NOMO-1 treated with dmso at 0.1 percent for 144 hours (cell line): ENCODE data around the gene DLGAP1.
A peak's percentile ranks its signal among the peaks of the same experiment; 100 is the strongest.

Experiments used
- DNase-seq: peaks from one replicate; lab custom pipeline; 2025; ENCODE audit not compliant: unreplicated experiment; lab: John Stamatoyannopoulos, UW

The DLGAP1 gene

DNA sequence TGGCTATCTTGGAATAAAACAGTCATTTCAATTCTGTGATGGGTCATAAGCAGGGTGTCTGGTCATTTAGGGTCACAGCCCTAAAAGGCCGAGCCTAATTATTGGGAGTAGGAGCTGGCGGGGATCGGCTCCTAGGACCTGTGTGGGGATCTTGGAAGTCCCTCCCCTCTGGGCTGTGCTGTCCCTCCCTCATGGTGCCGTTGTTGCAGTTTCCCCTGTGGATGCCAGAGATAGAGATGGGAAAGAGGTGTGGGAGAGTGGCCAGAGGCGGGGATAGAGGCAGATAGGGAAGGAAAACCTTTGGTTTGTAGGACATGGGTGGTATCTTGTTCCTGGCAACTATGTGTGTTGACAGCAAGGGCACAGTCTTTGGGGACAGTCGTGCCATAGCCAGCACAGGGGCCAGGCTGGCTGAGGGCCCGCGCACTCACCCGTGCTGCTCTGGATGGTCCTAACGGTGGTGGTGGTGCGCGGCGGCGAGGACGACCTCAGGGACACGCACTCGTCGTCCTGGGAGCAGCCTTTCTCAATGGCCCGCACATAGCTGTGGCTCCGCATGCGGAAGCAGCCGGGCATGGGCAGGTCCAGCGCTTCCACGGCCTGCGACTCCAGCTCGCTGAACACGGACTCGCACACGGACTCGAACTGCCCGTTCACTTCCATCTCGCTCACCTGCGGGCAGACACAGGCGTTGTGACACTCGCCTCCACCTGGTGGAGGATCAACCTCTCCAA, 726.2 kb downstream of the DLGAP1 start:
- DNase-seq: no peak

DNA sequence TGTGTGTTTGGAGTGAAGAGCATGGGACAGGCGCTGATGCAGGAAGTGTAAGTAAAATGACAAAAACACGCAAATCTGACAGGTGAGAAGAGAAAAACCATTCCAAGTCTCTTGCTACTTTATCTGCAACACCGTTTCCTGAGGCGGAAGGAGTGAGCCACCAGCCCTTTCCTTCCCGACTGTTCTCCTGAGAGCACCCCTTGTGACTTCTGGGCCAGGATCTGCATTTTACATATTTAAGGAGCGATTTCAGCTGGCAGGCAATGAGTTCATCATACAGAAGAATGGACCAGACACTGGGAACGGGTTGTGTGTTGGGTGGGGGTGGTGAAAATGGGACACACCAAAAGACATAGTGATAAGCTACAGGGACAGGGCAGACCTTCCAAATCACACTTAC, 727.8 kb downstream of the DLGAP1 start:
- DNase-seq: no peak

DNA sequence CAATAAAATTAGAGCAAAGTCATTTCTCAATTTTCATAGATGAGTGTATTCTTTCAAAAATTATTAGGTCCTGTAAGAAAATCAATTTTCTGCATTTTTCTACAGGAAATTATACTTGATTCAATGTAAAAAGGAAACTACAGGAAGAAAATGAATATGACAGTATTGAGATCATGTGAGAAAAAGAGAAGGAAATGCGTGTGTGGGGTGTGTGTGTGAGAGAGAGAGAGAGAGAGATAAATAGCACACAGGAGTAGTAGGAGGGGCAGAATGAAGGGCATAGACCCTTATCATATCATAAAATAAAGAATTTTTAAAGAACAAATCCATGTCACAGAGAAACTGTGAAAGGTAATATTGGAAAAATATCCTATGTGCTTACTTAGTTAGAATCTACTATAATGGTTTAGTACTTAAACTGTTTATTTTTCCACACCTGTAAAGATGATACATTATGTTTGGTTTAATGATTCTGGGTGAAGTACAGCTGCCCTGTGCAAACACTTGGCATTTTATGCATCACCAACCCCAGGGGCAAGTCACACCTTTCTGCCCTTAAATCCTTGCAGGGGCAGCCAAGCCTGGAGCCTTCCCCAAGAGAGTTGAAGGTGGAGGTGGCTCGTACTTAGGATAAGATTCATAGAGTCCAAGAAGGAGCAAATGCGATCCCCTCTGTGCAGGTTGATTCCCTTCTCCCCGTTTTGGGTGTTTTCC, 728.7 kb downstream of the DLGAP1 start:
- peak; percentile 44 for DNase-seq

DNA sequence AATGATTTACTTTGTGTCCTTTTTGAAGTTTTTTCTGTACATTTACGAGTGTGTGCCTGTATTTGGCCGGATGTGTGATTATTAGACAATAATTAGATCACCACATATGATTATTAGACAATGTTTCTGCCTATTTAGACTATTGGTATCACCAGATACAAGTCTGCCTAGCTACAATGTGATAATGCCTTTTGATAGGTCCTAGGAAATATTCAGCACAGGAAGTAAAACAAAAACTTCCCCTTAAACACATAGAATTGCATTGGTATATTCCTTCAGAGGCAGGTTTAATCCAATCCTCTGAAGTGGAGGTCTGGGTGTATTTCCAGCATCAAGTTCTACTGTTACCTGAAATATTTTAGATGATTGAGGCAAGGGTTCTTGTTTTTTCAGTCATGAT, 730.0 kb downstream of the DLGAP1 start:
- no peak for DNase-seq

DNA sequence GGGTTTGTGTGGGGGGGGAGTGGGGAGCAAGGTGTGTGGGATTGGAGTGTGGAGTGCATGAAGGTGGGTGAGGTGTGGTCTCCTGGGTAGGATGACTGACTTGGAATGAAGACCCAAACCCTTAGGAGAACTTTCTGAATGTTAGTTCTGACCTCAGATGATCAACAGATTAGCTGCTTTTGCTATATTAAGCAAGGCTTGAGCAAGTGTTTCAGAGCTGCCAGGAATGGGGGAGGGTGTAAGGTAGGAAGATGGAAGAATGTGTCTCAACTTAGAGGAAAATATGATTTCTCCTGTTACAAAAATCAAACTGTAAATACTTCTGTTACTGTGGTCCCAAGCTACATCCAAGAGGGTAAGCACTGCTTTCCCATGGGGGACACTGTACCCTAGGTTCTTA, 731.6 kb downstream of the DLGAP1 start:
- DNase-seq: no peak

DNA sequence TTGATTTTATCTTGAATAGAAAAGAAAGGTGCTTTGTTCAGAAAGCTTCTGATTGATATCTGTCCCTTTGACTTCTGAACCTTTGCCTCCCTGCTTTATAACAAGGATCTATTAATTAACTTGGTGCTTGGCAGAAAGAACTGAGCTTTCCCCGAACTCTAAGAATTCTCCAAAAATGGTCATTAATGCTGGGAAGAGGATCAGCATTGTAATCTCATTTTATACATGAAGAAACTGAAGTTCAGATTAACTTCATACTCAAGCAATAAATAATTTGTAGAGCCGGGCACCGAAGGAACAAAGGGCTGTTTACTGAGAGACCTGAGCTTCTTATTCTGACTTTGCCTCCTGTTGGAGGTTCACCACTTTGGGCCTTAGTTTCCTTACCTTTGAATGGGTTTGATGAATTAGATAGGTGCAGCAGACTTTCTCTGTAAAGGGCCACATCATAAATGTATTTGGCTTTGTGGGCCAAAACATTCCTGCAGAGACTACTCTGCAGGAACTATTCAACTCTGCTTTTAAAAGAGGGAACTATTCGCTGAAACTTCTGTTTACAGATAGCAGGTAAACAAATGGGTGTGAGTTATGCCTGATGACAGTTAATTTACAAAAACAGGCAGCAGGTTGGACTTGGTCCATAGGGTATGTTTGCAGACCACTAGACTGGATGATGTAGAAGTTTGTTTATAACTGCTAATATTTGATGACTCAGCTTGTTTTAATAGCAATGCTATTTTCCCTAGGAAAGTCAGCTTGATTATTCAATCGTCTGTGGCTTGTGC, 732.3 kb downstream of the DLGAP1 start:
- no peak for DNase-seq

DNA sequence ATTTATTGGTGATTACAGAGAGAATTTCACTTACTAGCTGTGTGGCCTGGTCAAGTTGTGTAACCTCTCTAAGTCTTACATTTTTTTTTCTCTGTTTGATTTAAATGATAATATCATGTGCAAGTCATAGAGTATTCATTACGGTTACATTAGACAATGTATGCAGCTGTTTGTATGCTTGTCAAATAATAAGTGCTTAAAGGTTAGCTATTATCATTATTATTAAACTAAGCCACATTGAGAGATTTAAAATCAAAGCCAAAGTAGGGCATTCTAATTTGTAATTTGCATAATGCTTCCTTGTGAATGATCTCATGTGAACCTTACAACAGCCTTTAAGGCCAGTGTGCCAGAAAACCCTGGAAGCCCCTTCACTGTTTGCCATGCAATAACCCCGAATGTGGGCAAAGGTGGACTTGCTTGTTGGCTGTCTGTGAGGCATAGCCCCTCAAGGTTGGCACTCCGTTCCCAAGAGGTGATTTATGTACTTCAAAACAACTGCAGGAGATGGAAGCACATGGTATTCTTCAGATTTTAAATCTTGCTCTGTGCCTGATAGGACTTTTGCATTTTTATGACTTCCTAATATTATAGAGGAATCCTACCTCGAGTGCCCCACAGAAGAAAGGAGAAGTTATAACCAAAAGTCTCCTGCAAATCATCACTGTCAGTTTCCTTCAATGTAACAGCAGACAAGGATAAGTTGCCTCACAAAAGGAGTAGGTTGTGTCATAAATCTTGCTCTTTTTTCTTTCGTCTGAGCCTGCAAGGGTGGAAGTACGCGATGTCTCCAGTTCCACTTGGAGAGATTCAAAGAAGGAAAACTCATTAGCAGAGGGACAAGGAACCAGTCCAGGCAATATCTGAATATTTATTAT, 733.1 kb downstream of the DLGAP1 start:
- peak; percentile 63 for DNase-seq

DNA sequence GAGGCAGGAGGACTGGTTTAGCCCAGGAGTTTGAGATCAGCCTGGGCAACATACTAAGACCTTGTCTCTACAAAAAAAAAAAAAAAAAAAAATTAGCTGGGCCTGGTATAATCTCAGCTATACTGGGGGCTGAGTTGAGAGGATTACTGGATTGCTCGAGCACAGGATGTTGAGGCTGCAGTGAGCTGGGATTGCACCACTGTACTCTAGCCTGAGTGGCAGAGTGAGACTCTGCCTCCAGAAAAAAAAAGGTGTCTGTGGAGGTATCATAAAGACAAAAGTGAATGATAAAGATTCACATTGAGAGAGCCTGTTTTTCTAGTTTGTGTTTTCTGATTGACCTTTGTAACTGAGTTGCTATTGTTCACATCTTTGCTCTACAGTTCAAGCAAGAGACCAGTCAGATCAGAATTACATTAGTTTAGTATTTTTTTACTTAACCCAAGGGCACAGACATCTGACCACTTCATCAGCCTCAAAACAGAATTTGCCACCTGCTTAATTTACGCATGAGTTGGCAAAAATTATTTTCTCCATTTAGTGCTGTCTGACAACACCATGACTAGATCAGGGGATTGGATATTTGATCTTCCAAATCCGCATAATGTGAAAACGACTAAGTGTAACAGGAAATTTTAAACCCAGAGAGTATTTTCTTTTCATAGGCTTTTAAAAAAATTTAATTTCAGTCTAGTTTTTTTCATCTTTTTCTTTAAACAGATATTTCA, 734.1 kb downstream of the DLGAP1 start:
- DNase-seq: no peak

DNA sequence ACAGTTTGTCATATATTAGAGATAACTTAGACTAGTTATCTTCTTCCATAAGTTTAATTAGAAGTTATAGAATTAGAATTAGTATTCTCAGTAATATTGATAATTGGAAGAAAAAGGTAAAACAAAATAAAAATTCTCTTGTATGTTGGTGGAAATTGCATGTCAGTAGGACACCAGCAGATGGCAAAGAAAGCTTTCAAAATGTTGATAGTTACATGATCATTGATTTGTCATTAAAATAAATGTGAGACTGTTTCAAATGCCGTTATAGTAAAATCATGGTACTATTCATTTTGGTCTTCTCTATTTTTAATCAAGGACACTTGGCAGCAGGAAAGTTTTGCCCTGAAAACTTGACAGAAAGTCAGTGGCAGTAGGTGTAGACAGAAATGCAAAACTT, 734.9 kb downstream of the DLGAP1 start:
- no peak for DNase-seq

DNA sequence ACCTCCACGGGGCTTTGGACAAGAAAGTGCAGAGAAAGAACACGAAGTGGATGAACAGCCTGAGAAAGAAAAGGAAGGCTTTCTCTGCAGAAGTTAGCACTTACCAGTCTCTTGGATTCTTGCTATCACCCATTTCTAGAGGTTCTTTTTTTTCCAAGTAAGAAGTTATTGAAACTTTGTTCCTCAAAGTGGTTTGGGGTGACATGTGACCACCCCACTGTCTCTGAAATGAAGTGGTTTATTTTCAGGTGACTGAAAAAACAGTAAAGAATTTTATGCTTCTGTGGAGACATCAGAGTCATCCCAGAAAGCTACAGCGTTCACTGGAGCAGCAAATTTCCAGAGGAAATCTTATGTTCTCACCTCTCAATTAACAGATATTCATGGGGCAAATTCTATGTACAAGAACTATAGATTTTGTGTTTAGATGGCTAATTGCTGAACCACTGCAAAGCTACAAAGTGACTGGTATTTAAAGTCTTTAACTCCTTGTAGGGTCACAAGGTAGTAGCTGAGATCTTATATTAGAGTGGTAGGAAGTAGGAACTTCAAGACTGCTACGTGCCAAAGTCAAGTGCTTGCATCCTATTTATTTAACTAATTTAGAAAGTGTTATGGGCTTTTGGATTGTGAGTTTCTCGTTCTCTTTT, 737.6 kb downstream of the DLGAP1 start:
- DNase-seq: no peak

DNA sequence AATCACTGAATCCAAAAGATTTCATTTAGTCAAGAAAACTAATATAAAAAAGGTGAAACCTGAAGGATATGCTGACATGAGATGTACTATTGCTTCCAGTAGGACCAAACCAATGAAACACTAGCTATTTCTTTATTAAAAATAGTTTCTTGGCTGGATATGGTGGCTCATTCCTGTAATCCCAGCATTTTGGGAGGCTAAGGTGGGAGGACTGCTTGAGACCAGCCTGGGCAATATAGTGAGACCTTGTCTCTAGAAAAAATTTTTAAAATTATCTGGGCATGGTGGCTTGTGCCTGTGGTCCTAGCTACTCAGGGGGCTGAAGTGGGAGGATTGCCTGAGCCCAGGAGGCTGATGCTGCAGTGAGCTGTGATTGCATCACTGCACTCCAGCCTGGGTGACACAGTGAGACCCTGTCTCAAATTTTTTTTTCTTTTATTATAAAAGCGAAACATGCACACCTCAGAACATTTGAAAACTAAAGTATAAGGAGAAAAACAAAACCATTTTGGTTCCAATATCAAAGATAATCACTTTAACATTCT, 738.9 kb downstream of the DLGAP1 start:
- DNase-seq: no peak

DNA sequence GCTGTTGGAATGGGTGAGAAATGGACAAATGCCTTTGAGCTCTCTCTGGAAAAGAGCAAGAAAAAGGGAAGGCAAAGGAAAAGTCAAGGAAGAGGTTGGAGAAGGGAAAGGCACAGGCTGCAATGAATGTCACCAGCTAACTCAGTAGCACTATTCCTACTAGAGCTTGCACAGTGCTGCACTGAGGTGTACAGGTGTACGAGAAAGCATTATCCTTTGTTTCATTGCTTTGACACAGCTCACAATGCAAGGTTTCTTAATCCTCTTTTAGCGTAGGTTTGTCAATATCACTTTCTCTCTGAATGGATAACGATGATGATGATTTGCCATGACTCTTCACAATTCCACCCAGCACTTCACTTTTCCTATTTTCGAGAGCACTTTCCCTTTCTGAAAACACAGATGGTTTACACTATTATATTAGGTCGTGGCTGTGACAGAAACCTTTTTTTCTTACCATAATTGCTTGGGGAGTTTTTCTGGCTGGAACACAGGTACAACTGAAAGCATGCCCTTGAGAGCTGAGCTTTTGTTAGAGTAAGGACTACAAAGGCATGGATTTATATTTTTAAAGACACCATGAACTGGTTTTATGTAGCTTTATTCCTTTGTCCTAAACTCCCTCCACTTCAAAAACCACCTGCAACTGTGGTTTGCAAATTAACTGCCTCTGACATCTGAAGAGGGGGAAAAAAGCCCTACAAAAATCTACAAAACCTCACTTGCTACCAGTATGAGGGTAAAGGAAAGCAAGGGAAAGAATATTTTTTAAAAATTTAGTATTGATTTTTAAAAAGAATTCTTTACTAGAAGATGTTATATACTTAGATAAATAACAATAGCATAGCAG, 739.7 kb downstream of the DLGAP1 start:
- DNase-seq: no peak

DNA sequence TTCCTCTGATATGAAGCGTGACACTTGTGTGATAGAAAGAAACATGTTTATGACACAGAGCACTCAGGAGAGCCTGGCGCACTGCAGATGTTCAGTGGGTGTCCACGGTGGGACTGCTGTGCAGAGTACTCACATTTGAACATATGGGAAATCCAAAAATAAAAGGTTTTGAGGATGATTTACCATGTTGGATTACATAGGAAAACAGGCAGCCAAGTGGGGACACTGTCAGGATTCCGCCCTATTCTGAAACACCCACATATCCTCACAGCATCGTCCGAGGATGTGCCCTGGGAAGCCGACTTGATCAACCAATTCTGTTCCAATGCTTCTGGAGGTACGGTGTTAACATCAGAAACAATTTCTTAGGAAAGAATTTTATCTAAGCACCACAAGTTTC, 741.4 kb downstream of the DLGAP1 start:
- DNase-seq: no peak

DNA sequence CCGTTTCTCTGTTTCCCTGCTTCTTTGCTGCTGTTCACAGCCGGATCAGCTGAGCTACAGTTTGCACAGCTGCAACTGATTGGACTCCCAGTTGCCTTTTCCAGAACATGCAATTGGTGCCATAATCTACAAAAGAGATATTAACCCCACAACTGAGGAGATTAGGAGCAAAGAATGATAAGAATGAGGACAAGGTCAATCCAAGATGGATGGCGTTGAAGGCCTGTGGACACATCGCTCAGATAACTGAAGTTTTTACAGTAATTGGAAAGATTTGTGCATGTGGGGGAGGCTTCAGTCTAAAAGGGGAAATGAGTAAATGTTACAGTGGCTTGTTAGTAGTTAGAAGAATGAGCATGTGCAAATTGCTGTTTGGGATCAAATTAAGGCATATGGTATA, 741.9 kb downstream of the DLGAP1 start:
- peak; percentile 61 for DNase-seq

DNA sequence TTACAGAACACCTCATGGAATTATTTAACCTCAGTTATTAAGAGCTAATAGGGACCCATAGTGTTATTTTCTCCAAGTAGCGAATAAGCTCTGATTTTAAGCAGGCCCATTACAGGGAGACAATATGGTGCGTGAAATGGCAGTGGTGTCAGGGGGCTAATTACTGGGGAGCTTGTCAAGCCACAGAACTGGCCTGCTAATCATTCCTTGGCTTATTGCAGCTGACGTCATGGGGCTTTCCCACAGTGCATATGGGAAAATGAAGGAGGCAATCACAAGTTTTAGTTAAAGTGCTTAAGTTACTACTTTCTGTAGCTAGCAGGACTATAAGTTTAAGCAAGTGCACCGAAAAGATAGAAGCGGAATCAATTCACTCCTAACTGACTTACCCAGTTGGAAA, 742.6 kb downstream of the DLGAP1 start:
- DNase-seq: no peak

DNA sequence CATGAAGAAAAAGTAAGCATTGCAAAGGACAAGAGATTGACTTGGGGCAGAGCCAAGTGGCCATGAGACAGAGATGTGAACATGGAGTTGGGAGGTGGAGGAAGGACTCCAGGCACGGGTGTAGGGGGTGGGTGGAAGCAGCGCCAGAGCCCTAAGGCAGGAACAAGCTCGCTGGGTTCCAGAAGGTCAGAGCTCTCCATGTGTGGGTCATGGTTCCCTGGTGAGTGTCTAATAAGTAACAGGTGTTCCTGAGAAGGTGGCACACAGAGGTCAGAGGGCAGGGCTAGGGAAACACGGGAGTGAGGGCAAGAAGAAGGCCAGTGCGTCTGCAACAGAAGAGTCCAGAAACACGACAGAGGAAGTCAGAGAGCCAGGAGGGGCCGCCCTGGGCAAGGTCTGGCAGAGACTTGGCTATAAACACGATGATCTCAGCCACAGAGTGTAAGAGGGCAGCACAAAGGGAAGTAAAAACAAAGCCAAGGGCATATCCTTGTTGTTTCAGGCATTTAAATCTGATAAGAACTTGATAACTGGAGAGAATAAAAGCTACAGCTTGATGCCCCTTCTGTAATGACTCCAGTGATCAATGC, 744.3 kb downstream of the DLGAP1 start:
- DNase-seq: peak; percentile 60

DNA sequence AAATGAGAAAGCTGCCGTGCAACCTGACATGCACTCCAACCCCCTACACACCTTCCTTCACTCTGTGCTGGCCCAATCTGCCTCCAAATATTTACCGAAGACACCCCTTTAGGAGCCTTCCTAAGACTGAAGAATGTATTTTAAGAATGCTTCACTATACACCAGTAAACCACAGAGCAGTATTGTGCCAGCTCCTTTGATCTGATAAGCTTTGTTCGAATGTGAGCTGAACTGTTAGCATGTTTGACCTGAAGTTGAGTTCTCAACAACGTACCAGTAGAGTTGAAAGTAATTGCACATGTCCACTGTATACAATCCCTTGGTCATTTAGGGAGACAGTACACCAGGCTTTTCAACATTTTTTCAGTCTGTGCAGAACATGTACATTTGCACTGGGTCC, 745.9 kb downstream of the DLGAP1 start:
- no peak for DNase-seq
